Activated CD4-positive, alpha-beta T cell treated with anti-CD3 and anti-CD28 coated beads for 1 hour (primary cell): ENCODE results near the gene MAPK7.

ENCODE experiments used
- DNase-seq: peaks from one replicate; pipeline ENCODE4 v3.0.0-alpha.2; 2020

Gene MAPK7

DNA sequence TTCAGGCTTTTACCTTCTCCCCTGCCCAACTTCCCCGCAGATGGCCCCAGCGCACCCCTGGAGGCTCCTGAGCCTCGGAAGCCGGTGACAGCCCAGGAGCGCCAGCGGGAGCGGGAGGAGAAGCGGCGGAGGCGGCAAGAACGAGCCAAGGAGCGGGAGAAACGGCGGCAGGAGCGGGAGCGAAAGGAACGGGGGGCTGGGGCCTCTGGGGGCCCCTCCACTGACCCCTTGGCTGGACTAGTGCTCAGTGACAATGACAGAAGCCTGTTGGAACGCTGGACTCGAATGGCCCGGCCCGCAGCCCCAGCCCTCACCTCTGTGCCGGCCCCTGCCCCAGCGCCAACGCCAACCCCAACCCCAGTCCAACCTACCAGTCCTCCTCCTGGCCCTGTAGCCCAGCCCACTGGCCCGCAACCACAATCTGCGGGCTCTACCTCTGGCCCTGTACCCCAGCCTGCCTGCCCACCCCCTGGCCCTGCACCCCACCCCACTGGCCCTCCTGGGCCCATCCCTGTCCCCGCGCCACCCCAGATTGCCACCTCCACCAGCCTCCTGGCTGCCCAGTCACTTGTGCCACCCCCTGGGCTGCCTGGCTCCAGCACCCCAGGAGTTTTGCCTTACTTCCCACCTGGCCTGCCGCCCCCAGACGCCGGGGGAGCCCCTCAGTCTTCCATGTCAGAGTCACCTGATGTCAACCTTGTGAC lies 3.6 kb downstream of the MAPK7 start:
- no peak for DNase-seq

- DNase-seq, result no peak
Observed at GRCh38 chr17:19382531-19383444, 4.5 kb downstream of the MAPK7 start.

GRCh38 chr17:19383681-19384470 lies 5.6 kb downstream of the MAPK7 start:
- DNase-seq, result no peak

DNA sequence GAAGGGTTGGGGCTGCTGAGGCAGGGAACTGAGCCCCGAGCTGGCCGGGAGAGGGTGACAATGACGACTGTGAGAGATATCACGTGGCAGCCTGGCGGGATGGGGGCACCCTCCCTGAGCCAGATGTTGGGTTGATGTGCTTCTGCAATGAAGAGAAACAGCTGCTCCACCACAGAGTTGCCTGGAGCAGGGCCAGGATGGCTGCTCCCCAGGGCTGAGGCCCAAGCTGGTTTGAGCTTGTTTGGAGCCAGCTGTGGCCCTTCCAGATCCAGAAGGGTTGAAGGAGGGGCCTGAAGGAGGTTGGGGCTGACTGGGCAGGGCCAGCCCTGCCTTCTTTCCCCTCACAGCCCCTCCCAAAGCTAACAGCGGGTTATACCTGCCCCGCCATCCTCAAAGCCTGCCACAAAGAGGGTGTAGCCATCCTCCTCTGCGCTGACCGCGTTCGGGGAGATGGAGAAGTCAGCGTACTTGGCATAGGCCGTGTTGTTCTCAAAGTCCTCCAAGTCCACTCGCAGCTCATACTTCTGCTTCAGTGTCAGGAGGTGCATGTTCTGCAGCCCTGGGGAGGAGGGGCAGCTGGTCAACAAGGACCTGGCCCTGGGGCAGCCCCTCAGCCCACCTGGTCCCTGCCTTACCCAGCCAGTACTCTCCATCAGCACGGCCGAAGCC lies 6.6 kb downstream of the MAPK7 start:
- DNase-seq, result no peak

- DNase-seq, result no peak
Observed at GRCh38 chr17:19385521-19385983, 7.3 kb downstream of the MAPK7 start.

DNA sequence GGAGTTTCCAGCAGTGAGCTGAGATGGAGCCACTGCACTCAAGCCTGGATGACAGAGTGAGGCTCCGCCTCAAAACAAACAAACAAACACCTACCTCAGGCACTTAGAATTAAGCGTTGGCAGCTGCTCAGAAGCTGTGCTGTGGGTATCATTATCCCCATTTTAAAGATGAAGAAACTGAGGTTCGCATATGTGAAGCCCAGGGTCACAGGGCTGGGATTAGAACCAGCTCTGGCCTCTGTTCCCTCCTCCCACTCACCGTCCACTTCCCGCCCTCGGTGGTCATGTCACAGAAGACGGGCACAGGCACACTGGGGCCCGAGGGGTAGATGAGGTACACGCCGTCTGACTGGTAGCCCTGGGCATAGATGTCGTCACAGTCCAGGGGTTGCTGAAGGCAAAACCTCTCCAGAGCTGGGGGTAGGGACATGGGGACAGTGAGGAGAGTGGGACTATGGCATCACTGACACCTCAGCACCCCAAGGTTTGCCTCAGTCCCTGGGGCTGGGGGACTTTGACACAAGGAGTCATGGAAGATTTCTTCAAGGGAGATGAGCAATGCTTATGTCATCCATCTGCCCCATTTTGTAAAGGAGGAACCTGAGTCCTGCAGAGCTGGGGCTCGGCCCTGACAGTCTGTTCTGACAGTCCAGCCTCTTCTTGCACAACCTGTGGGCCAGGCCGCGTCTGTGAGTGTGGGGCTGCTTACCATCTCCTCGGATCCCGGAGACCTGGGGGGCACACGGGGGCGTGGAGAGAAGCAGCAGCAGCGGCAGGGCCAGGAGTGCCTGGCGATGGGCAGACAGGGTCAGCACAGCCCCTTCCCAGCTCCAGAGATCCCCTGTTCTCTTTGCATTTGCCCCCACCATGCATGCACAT lies 8.0 kb downstream of the MAPK7 start:
- no peak for DNase-seq

DNA sequence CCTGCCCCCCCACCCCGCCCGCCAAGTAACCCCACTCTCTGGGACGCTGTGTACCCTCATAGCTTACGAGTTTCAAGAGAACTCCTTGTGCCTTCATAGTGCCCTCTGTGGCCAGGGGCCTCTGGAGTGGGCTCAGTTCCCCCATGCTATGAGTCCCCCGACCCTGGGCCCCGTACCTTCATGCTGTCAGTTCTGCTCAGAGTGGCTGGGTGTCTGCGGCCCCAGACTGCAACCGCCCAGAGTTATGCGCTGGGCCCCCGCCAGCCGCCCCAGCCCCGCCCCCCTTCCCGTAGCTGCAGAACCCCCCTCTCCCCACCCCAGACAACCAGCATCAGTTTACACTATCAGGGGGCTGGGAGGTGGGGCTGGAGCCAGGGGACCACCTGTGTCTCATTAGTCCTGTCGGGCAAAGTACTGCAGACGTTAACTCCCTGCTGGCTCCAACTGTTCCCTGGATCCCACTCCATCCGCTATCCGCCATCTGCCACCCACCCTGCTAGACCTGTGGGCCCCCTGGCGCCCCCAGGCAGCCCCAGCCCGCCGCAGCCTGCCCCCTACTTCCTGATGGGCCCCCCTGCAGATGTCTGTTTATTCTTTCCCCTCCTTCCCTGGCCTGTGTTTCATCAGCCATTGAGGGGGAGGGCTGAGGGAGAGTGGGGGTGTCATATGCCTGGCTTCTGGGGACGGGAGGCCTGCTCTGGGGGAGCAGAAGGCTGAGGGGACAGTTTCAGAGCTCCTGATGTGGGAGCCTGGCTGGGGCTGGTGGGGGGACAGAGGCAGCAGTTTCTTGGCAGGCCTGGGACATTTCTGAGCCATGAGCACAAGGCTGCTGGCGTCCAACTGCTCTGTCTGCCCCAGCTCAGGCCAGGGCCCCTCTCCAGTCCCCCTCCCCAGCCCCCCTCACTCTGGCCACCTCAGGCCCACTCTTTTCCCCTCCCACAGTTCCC lies 8.9 kb downstream of the MAPK7 start, which contains the start of gene MFAP4:
Gene MFAP4, minus strand, starts transcription at position 217 of the 947 bp plus-strand sequence. Its CDS starts 35 bp downstream, at position 182.
- DNase-seq, result no peak

- no peak for DNase-seq
Observed at GRCh38 chr17:19387921-19388521, 9.7 kb downstream of the MAPK7 start.

DNA sequence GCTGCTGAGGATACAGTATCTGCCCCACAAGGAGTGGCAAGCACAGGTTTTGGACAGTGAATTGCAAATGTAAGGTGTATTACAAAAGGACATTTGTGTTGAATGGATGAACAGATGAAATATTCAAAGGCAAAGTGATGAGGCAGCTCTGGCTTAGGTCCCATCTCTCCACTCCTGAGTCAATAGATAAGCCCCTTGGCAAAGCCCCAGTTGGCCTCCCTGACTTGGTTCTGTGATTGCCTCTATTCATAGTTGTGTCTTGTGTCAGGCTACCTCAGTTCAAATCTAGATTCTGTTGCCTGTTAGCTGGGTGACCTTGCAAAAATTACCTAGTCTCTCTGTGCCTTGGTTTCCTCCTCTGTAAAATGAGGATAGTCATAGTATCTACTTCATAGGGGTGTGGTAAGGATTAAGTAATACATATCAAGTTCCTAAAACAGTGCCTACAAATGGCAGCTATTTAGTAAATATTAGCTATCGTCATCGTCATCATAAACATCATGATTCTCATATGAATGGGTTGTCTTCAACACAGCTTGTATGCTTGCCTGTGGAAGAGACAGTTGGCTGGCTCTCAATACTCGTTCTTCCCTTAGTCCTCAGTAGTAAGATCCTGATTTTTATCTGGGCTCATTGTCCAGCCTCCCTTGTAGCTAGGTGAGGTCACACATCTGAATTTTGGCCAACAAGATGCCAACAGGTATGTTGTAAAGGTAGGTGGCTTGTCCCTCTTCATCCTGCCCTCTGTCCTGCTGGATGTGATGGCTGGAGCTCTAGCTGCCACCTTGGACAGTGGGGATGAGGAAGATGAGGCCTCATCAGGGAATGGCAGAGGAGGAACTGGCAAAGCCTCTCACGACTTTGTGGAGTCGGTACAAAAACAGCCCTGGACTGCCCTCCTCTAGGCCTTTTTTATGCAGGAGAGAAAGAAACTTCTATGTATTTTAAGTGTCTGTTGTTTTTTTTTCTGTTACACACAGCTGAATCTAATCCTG lies 10.8 kb downstream of the MAPK7 start:
- DNase-seq, result no peak

DNA sequence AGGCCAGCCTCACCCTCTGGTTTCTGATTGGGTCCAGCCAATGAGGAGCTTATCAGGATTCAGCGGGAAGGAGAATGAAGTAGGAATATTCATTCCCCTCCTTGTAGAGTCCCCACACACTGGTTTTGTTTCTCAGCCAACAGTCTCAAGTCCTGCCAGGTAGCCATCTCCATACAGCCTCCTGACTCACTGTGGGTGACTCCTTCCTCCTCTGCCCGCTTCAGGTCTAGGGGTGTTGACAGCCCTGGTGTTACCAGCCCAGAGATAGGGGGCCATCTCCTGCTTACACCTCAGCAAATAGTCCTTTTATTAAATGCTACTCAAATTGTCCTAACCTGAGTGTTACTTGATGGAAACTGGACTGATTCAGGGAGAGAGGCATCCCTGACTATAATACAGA lies 12.7 kb downstream of the MAPK7 start:
- DNase-seq, result no peak

- no peak for DNase-seq
Observed at GRCh38 chr17:19391432-19391831, 13.1 kb downstream of the MAPK7 start.

- DNase-seq, result no peak
Observed at GRCh38 chr17:19392303-19392702, 14.0 kb downstream of the MAPK7 start.

- no peak for DNase-seq
Observed at GRCh38 chr17:19397556-19398041, 19.3 kb downstream of the MAPK7 start.

DNA sequence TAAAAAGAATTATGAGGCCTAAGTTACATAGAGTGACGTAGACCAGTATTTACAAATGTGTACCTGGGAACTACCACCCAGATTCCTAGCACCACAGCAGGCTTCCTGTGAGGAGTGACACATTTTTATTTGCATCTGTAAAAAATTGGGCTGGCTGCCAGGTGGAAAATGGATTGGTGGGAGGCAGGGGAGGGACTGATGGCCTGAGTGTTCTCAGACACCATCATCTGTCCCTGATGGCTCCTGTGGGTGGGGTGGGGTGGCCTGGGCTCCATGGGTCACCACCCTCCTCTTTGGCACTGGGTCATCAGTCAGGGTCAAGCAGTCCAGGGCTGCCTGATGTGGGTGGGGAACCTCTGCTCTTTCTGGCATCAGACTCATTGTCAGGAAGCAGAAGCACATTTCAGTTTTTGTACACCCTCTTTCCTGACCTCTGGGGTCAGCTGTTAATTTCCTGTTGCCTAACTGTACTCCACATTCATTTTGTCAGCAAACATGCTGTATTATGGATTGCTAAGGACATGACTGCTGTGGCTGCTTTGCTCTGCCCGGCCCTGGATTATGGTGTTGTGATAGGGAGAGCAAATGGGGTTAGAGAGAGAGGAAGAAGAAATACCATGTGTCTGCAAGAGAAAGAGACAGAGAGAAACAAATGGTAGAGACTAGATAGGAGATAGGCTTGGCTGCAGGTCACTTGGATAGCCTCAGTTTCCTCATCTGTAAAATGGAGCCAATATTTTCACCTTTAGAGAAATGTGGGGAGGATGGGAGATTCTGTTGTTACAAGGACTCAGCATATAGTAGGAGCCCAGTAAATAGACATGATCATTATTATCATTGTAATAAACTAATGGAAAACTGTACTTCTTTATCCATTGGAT lies 20.2 kb downstream of the MAPK7 start:
- no peak for DNase-seq

- DNase-seq, result no peak
Observed at GRCh38 chr17:19399750-19400450, 21.6 kb downstream of the MAPK7 start.

GRCh38 chr17:19401321-19402010 lies 23.2 kb downstream of the MAPK7 start:
- DNase-seq, result no peak
